GM21619 (cell line): Measurements from ENCODE around the gene EPHA10.

Source experiments
- ATAC-seq: cut with Tn5 transposase; IDR thresholded peaks from one replicate; pipeline ENCODE4 v1.9.1; 2021; ENCODE audit not compliant: unreplicated experiment

Gene EPHA10

DNA sequence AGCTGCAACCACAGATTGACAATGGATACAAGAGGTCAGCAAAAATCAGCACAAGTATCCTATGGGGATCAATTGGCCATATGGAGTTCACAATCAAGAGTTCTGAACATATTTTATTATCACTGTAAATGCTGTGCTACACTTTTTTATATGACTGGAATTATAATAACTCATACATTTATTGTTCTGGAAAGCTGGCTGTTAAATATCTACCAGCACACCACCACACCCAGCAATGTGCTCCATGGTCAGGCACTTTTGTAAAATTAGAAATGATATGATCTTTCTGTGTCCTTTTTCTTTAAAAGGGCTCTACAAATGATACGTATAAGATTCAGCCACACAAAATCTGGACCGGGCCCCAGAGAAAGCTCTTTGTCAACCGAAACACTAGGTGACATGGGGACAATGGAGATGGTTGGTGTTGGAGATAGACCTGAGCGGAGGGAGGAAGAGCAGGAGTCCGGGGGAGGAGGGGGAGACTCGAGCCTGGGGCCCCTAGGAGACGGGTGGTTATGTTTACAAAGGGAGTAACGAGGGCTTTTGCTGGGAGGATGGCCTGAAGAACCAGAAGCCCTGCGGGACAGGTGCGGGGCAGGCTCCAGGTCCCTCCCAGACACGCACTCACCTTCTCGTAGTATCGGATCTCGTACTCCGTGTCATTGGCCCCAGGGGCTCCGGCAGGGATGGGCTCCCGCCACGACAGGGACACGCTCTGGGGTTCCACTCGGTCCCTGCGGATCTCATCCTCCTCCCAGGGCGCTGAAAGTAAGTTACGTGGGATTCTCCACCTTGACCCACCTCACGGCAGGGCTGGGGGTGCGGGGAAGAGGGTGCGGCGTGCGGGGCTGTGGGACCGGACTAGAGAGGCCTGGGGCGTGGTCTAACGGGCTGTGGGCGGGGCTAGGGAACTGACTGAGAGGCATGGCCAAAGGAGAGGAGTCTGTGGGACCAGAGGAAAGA, 30.0 kb downstream of the EPHA10 start:
- no peak for ATAC-seq

DNA sequence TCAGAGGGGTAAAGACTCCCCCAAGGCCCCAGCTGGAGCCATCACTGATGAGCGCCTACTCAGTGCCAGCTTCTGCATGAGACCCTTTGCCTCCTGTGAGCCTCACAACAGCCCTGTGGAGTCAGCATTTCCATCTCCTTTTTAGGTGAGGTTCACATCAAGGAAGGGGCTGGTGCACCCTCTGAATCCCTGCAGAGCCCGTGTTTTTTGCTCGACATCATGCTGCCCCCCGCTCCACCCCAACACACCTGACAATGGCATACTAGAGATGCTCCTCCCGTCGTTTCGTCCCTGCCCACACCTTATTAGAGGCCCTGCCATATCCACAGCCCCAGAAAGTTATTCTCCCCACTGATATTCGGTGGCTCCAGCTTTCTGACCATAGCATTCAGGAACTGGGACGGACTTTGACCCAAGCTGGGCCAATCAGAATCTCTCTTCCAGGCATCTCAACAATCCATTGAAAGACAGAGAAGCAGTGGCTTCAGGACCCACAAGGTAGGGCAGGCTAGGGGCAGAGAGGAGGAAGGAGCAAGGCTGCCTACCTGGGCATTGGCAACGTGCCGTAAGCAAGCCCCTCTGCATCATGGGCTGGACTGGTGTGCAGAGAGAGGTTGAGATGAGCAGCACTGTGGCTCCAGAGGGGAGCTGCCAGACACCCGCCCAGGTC, 32.7 kb downstream of the EPHA10 start:
- no peak for ATAC-seq

DNA sequence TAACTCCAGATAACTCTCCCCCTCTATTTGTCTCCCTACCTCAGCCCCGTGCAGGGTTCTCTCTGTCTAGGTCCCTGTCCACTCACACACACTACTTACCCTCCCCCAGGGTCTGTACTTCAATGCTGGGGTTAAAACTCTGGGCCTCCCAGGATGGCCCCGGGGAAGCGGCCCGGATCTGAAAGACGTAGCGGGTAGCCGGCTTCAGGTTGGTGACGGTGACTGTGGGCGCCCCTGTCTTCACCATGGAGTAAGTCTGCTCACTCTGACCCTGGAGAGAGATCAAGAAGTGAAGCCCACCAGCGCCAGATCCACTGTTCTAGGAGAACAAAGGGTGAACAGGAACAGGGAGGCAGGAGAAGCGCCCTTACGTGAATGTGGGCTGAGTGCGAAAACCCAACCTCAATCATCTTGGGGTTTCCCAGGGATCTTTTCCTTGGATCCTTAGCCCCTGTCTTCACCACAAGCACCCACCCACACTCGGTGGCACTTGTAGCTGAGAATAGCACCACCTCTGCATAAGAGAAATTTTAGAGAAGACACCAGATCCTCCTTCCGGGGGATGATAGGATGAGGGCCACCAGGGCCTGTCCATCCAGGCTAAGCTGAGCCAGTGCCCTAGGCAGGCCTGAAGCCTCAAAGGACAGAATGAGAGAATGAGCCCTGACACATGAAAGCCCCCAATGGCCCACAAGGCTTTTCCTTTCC, 33.5 kb downstream of the EPHA10 start:
- ATAC-seq: no peak

DNA sequence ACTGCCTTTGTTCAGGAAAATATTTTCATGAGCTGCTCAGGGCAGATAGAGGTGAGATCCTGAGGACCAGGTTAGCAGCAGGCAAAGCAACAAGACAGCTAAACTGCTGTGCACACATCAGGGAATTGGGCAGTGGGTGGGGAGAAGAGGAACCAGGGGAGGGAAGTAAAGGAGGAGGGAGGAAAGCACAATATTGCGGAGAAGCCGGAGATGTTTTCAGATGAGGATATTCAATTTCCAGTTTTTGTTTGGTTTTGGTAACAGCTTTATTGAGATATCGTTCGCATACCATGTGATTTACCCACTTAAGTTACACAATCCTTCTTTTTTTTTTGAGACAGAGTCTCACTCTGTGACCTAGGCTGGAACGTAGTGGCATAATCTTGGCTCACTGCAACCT, 34.5 kb downstream of the EPHA10 start:
- no peak for ATAC-seq

DNA sequence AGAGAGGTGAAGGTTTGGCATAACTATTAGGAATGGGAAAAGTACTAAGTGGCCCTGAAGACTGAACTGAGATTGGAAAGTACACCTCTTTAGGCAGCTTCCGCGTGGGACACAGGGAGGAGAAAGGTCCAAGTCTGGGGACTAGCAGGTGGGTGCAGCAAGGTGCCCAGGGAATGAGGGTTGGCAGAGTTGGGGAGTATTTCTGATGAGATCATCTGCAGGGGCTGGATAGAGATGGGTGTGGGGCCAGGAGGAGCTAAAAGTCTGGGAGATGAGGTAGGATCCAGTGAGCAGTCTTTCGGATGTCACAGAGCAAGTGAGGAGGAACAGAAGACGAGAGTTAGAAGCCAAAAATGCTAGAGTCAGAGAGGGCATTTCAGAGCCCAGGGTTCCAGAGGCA, 36.5 kb downstream of the EPHA10 start:
- no peak for ATAC-seq

DNA sequence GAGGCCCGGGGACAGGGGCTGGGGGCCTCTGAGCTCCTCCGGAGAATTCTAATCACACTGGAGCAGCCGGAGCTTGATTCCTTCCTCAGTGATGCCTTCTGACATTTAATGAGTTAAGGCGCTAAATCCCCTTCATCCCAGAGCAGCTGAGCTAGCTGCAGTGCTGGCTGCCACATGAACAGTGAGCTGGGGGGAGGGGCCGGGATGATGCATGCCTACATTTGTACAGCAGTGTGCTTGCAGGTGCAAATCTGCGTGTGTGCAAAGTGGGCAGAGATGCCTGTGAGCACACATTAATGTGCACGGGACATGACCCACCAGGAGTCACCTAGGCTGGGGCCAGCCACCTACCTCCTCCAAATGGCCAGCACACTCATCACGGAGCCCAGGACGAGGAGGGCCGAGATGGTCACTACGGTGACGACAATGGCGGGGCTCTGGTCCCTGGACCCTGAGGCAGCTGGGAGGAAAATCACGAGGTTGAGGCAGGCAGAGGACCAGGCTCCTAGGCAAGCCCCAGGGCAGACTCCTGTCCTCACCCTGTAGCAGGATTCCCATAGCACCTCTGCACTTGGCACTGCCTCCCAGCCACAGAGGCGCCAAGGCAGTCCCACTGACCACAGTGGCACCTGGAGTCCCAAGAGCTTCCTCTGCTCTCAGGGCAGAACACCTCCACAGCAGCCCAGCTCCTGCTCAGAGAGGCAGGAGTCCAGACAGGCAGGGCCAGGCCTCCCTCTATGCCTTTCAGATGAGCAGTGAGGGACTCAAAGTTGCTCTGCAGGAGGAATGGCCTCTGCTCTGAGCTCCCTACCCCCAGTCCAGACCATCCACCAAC, 38.0 kb downstream of the EPHA10 start:
- no peak for ATAC-seq

DNA sequence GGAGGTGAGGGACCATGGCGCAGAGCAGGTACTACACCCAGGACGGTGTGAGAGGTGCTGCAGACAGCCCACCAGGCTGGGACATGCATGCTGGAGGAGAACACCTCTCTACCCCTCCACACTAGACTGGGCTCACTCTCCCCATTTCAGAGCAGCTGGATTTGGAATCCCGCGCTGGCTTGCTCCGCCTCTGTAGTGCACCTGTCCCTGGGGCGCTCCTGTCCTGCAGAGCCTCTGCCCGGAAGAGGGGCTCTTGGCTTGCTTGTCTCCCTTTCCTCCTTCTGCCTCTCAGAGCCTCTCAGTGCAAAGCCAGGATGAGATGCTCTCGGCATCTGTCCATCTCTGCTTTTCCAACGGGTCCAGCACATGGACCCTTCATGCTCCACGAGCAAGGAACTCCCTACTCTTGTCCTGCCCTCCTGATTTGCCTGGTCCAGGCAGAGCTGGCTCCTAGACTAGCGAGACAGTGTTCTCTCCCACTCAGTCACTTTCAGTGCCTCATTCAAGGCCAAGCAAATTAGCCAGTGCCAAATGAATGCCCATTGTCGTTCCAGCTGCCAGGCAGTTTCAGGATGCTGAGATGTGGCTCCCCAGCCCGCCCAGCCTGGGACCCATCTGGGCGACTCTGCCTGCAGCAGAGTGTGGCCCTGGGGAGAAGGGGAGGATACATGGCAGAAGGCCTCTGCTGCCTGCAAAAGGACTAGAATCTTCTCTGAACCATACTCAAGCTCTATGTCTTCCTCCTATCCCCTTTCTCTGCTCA, 38.9 kb downstream of the EPHA10 start:
- ATAC-seq: no peak

DNA sequence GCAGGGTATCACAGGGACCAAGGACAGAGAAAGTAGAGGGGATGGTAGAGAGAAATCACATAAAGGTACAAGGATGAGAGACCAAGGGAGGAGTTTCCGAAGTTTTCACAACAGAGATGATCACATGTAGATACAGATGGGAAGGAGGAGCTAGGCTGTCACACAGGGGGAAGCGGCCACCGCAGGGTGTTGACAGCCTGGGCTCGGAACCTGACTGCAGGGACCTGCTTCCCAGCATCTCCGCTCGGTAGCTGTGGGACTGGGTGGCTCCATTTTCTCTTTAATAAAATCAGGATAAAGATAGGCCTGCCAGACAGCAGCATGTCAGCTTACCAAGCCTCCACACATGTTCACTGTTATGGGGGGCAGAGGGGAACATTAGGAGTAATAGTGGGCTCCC, 40.3 kb downstream of the EPHA10 start:
- no peak for ATAC-seq

DNA sequence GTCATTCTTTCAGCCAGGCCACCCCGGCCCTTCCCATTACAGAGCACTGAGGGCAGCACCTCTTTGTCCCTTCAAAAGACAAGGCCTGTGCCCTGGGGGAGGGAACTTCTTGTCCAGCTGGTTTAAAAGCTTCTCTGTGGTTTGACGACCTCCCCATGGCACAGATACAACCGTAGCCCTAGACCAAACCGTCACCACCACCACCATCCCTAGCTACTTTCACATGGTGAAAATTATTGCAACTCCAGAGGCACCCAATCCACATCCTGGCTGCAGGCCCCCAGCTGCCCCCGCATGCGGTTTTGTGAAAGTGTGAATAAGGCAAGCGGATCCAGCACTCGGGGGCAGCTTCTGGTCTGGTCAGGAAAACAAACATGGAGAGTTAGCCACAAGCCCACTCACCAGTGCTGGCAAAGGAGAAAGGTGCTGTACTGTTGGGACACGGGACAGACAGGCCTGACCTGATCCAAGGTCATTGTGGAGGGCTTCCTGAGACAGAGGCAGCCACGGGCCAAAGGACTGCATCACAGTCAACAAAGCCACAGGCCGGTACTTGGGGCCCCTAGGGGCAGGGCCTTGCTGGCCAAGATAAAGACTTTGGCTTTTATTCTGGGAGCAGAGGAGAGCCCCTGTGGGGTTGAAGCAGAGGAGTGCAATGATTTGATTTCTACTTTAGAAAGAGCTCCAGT, 41.4 kb downstream of the EPHA10 start:
- ATAC-seq: no peak

DNA sequence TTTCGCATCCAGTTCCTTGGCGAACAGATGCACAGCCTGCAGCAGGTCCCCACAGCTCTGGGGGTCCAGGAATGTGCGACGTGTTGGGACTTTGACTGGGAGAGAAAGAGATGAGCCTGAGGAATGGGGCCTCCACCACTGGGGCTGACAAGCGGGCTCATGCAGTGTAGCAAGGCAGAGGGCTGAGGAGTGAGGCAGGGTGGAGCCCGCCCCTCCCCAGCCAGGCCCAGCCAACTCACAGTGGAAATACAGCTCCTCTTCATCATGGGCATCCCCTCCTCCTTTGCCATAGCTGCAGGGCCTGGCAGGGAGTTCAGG, 41.9 kb downstream of the EPHA10 start:
- ATAC-seq: no peak

DNA sequence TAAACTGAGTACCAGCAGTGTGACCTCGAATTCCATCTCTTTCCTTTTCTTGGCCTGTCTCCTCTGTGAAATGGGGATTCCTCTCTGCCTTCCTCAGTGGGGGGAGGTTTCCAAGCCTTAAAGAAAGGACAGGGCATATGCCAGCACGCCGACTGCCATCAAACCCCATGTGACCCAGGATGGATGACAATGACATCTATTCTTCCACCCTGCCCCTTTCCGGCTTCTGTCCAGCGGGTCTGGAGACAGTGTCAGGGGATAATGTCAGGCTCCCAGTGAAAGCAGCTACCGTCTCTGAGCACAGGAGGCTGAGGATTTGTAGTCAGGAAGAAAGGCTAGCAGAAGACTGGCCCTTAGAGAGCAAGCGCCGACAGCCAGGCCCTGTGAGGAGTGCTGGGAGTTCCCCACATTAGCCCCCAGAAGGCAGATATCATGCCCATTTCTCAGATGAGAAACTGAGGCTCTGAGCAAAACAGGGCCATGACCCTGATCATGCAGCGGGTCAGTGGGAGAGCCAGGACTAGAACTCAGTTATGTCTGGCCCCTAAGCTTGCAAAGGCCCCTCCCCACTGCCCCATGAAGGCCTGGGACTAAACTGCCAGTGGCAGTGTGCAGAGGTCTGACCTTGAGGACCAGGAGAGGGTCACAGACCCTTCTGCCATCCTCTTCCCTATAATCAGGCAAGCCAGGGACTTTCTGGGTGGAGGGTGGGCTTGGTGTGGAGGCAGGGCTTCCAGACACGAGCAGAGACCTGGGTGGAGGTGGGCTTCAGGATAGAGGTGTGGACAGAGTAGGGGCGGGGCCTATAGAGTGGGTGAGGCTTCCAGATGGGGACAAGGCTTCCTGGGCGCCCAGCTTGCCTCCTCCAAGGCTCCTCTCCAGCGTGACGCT, 42.5 kb downstream of the EPHA10 start:
- no peak for ATAC-seq

DNA sequence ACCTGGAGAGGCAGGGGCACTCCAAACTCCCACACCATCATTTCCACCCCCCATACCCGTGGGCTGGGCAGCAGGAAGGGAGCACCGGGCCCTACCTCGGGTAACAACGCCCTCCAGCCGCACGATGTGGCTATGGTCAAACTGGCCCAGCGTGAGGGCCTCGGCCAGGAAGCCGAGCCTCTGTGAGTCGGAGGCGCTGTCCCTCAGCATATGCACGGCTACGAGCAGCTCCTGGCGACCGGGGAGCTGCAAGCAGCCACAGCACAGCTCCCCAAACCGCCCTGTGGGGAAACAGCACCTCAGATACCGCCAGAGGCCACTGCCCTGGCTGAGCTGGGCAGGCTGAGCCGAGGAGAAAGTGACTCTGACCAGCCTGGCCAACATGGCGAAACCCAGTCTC, 43.4 kb downstream of the EPHA10 start:
- no peak for ATAC-seq

DNA sequence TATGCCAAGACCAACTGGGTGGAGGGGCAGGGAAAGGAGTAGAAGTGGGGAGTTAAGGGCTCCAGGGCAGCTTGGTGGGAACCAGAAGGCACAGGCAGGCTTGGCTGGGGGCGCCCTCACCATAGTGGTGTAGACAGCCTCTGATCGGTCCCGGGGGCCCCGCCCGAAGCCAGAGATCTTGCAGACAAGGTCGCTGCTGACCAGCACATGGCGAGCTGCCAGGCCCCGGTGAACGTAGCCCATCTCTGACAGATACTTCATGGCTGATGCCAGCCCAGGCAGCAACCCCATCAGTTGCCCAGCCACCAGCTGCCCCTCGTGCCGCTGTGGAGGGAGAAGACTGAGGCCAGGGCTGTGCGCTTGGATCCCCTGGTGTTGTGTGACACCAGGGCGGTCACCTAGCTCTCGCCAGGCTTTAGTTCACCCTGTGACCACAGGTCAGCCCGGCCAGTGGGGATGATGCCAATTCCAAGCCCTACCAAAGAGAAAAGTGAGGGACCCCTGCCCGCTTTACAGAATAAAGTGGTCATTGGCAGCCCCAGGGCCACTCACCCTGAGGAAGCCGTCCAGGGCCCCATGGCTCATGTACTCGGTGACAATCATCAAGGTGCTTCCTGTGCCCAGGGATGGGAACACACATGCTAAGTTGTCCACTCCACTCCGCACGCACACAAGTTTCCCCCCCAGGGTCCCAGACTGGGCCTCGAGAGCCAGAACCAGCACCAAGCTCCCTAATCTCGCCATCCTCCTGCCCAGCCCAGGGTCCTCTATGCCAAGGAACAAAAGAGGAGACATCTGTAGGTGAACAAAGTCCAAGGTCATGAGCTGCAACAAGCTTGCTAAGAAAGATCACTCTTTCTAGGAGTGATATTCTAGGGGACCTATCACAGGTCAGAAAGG, 44.4 kb downstream of the EPHA10 start:
- no peak for ATAC-seq

DNA sequence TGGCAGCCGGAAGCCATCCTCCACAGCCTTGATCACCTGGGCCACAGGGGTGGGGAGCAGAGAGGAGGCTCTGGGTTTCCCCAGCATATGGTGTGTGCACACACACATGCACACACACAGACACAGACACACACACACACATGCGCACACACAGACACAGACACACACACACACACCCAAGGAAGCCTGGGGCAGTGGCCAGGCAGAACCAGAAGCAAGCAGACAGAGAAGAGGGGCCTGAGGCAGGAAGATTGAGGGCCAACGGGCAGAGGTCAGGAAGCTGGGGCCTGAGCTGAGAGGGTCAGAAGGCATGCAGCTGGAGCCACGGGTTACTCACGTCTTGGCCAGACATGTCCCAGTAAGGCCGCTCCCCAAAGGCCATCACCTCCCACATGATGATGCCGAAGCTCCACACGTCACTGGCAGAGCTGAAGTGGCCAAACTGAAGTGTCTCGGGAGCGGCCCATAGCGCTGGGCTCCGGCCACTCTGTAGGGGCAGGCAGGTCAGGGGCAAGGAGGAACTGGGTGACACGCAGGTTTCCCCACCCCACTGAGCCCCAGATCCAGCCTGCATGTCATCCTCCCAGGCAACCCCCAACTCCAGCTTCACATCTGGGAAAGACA, 45.2 kb downstream of the EPHA10 start:
- no peak for ATAC-seq

DNA sequence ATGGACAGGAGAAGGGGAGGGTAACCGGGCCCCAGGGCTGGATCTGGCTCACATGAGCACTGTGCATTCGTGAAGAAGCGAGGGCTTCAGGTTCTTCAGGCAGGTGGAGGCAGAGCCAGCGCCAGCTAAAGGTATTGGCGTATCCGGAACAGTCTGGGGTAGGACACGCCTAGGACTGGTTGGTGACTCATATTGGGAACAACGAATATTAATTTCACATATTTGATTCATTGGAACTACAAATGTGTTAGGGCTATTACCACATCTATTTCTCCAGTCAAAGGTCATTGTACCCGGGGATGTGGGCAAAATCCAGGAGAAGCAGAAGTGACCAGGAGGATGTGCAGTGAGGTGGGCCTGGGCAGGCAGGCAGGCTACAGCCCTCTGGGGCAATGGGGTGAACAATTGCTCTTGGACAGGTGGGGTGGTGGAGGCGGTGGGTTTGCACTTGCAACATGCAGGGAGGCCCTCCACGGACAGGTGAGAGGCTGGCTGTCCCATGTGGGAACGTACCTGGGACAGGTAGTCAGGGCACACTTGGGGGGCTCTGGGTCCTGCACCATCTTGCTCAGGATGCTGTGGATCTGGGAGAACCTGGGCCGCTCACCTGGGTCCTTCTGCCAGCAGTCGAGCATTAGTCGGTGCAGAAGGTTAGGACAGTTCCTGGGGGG, 45.9 kb downstream of the EPHA10 start:
- no peak for ATAC-seq

DNA sequence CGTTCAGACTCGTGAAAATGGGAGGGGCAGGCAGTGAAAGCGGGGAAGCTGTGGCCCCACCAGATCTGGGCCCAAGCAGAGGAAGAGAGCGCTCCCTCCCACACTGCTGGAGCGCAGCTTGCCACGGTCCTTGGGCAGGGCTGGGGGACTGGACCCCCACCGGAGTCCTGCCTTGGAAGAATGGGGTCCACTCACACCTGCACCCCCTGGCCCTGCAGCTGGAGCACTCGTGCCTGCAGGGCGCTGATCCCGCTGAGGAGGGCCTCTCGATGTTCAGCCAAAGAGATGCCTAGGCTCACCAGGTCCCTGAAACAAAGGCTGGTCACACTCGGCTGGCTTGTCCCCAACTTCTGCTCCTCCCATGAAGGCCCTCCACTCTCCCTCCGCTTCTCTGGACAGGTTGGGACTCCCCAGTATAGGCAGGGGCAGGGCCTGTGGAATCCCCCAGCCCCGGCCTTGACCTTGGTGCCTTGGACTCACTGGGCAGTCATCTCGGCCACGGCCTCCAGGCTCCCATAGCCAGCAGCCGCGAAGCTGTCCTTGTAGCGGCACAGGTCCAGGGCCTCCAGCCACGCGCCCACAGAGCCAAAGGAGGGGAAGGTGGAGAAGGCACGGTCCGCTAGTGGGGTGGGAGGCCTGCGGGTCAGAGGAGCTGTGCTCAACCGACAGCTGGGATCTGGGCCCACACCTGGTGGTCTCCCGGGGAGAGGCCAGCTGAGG, 46.6 kb downstream of the EPHA10 start:
- ATAC-seq: no peak
